ENCODE data around the gene TBC1D2B. TPM values are rescaled to one million over a fixed set of nuclear protein-coding genes. Genes with fewer than 3 reads are reported as not detected.

The TBC1D2B gene
- total RNA-seq, 6 donors from 2014 or later: 31.5 to 103 (median 64.2) TPM

GRCh38 chr15:78057803-78058202 is 19.7 kb downstream of the TBC1D2B start:
- peak overlapping the region; percentile 64 to 96 (median 76) for H3K27ac ChIP-seq
- no peak overlapping the region for H3K4me3 ChIP-seq
- H3K4me1 ChIP-seq: peaks cover 74 to 93% (median 83%) of the 10 kb centered on the region in 4 donors
- WGBS, 2 donors: 91 to 93% methylated on average over 5 of the region's 5 CpGs
- no peaks in the 10 kb centered on the region for H3K9me3 ChIP-seq
- TF ChIP-seq EP300 (IDR thresholded peaks at IDR 0.05): no peak
- no peak for TF ChIP-seq CTCF (IDR thresholded peaks at IDR 0.05)
- TF ChIP-seq POLR2AphosphoS5 (IDR thresholded peaks at IDR 0.05): no peak
- no peak for TF ChIP-seq POLR2A (IDR thresholded peaks at IDR 0.05)
- no peak for ATAC-seq (ENCODE audit: low FRiP score in 2 of 2)
- no peak for DNase-seq
- H3K27me3 ChIP-seq: no peaks in the 10 kb centered on the region
- peaks cover 0 to 10% (median 4%) of the 10 kb centered on the region in 4 donors for H3K36me3 ChIP-seq

DNA sequence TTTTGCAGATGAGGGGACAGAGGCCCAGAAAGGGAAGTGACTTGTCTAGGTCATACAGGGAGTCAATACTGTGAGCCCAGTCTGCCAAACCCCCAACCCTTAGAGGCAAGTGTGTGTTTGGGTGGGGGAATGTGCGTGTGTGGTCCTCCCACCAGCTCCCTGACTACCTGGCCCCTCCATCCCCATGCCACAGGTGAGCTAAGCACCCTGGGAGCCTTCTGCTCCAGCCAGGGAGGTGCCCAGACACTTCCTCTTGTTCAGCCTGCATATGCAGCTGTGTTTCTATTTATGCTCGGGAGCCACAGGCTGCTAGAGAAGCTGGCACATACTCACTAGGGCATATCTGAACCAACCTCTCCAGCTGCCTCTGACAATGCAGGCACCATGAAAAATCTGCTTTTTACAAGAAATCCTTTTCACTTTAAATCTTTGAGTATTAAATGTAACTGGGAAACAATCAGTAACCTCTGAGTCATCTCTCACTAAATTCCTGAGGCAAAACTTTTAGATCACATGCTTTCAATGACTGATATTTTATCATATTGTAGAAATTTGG is 20.7 kb downstream of the TBC1D2B start:
- no peak overlapping the region for H3K4me3 ChIP-seq
- WGBS, 2 donors: 25 to 33% methylated on average over 2 of the region's 2 CpGs
- H3K9me3 ChIP-seq: no peaks in the 10 kb centered on the region
- H3K27ac ChIP-seq: peak overlapping the region; percentile 64 to 96 (median 76)
- no peaks in the 10 kb centered on the region for H3K27me3 ChIP-seq
- no peak for TF ChIP-seq POLR2AphosphoS5 (IDR thresholded peaks at IDR 0.05)
- TF ChIP-seq POLR2A (IDR thresholded peaks at IDR 0.05): no peak
- TF ChIP-seq CTCF (IDR thresholded peaks at IDR 0.05): no peak
- no peak for TF ChIP-seq EP300 (IDR thresholded peaks at IDR 0.05)
- H3K36me3 ChIP-seq: peaks cover 0 to 10% (median 4%) of the 10 kb centered on the region in 4 donors
- DNase-seq (no peak), ATAC-seq (ENCODE audit: low FRiP score in 2 of 2) (peak; percentile 31 to 65)
- peaks cover 74 to 93% (median 83%) of the 10 kb centered on the region in 4 donors for H3K4me1 ChIP-seq

DNA sequence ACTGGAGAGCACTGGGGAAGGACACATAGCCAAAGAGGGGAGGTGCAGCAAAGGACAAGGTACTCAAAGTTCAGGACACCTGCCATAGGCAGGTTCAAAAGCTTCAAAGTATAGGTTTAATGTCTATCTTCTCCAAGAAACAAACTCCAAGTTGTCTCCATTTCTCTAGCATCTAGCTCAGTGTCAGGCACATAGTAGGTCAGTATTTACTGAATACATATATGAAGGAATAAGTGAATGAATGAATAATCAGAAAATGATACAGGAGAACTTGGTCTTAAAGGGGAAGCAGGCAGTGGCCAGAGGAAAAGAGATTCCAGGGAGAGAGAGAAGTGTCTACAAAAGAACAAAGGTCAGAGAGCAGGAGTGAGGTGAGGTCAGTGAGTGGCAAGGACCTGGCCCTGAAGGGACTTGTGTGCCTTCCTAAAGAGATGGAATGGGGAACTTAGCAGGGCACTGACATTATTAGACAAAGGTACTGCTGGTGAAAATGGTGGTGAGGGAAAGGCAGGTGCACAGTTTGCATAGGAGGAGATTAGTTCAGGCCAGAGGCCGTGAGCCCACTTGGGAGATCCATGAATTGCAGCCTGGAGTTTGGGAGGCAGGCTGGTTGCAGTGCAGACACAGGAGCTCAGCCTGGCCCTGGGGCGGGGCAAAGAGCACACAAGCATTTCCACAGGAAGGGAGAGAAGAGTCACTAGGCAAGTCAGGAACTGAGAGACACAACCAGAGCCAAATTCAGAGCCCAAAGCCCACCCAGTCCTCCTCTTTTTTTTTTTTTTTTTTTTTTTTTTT is 21.4 kb downstream of the TBC1D2B start:
- no peak overlapping the region for H3K4me3 ChIP-seq
- H3K4me1 ChIP-seq: peaks cover 74 to 98% (median 84%) of the 10 kb centered on the region in 4 donors
- DNase-seq: no peak
- WGBS, 2 donors: 16 to 41% methylated on average over 2 of the region's 2 CpGs
- peak; percentile 37 to 68 for ATAC-seq (ENCODE audit: low FRiP score in 2 of 2)
- peak overlapping the region; percentile 64 to 96 (median 76) for H3K27ac ChIP-seq
- H3K36me3 ChIP-seq: peaks cover 0 to 10% (median 4%) of the 10 kb centered on the region in 4 donors
- TF ChIP-seq EP300 (IDR thresholded peaks at IDR 0.05) (no peak), POLR2AphosphoS5 (IDR thresholded peaks at IDR 0.05) (no peak), CTCF (IDR thresholded peaks at IDR 0.05) (no peak), POLR2A (IDR thresholded peaks at IDR 0.05) (no peak)
- H3K27me3 ChIP-seq: no peaks in the 10 kb centered on the region
- no peaks in the 10 kb centered on the region for H3K9me3 ChIP-seq

DNA sequence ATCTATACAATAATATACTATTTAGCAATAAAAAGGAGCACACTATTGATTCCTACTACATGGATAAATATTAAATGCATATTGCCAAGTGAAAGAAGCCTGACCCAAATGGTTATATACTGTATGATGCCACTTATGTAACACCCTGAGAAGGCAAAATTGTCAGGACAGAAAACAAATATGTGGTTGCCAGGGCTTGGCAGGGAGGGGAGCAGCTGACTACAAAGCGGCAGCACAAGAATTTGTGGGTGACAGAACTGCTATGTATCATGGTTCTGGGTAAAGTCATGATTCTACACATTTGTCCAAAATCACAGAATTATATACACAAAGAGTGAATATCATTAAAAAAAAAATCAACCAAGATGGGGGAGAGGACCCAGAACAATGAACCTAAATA is 22.5 kb downstream of the TBC1D2B start:
- Histone ChIP-seq H3K27me3 (no peaks in the 10 kb centered on the region), H3K27ac (peak overlapping the region in 2 of 4 donors; percentile 73 to 96), H3K4me3 (no peak overlapping the region), H3K9me3 (no peaks in the 10 kb centered on the region), H3K4me1 (peaks cover 81 to 99% (median 84%) of the 10 kb centered on the region in 4 donors), H3K36me3 (peaks cover 0 to 10% (median 4%) of the 10 kb centered on the region in 4 donors)
- no peak for DNase-seq
- 53 to 75% methylated on average over 1 of the region's 1 CpG for WGBS, 2 donors
- ATAC-seq (ENCODE audit: low FRiP score in 2 of 2): no peak
- TF ChIP-seq POLR2A (IDR thresholded peaks at IDR 0.05) (no peak), POLR2AphosphoS5 (IDR thresholded peaks at IDR 0.05) (no peak), EP300 (IDR thresholded peaks at IDR 0.05) (no peak), CTCF (IDR thresholded peaks at IDR 0.05) (no peak)

Data from upper lobe of left lung (tissue), 6 donors.